Peyer's patch (tissue), 4 donors: Measurements from ENCODE around the gene TSPEAR. TPM values are rescaled to one million over a fixed set of nuclear protein-coding genes. Genes with fewer than 3 reads are reported as not detected.

Experiments used
- DNase-seq, 3 donors: peaks; one replicate each; pipeline ENCODE4 v3.0.0-alpha.2; 2017 to 2019
- H3K27ac ChIP-seq, 4 donors: fragments of 200-600 bp; sonication (generic); one replicate each; pipeline ENCODE4 v1.5.1; 2016 to 2019
- H3K27me3 ChIP-seq, 2 donors: fragments of 200-600 bp; sonication (generic); one replicate each; pipeline ENCODE4 v1.5.1; 2019
- H3K36me3 ChIP-seq, 3 donors: fragments of 200-600 bp; sonication (generic); one replicate each; pipeline ENCODE4 v1.5.1; 2016 to 2019
- H3K4me1 ChIP-seq, 4 donors: fragments of 200-600 bp; sonication (generic); one replicate each; pipeline ENCODE4 v1.5.1; 2016 to 2019
- H3K4me3 ChIP-seq, 4 donors: fragments of 200-600 bp; sonication (generic); 1 replicate in 3 of 4; 2 replicates in 1 of 4; pipeline ENCODE4 v1.5.1; 2016 to 2019; ENCODE audit warnings: mild to moderate bottlenecking in 1 of 4
- H3K9me3 ChIP-seq, 4 donors: fragments of 200-600 bp; sonication (generic); one replicate each; pipeline ENCODE4 v1.5.1; 2016 to 2019; ENCODE audit warnings: mild to moderate bottlenecking in 1 of 4
- CTCF ChIP-seq, 6 experiments: fragments of 450-650 bp in 4 of 6; fragments of 200-600 bp in 2 of 6; sonication (generic) in 1 of 6; IDR thresholded peaks; one replicate each; pipeline ENCODE4 v1.5.1; 2017 to 2019; ENCODE audit warnings: antibody characterized with exemption in 6 of 6, mild to moderate bottlenecking in 3 of 6, moderate library complexity in 1 of 6
- POLR2A ChIP-seq, 2 donors: fragments of 450-650 bp; IDR thresholded peaks; one replicate each; pipeline ENCODE4 v1.5.1; 2017; ENCODE audit warnings: antibody characterized with exemption in 2 of 2, mild to moderate bottlenecking in 2 of 2, moderate library complexity in 2 of 2
- total RNA-seq, 4 donors: library from RNA; depleted of rRNA; stranded (reverse); fragments of >200 nt; gene quantifications; one replicate each; pipeline ENCODE4 v1.1.0, GENCODE V29; 2016

The TSPEAR gene
- total RNA-seq, 4 donors from 2014 or later: 0.47 TPM; not detected in 3

GRCh38 chr21:44572959-44573583 is 138.3 kb downstream of the TSPEAR start:
- Histone ChIP-seq H3K27me3 (no peaks in the 10 kb centered on the region), H3K9me3 (peaks cover 0 to 5% (median 0%) of the 10 kb centered on the region in 4 donors), H3K27ac (no peak overlapping the region), H3K4me1 (no peaks in the 10 kb centered on the region), H3K4me3 (no peak overlapping the region), H3K36me3 (no peaks in the 10 kb centered on the region)
- DNase-seq: peak in 1 of 3 donors; percentile 24
- no peak for TF ChIP-seq POLR2A (IDR thresholded peaks at IDR 0.05)
- TF ChIP-seq CTCF (IDR thresholded peaks at IDR 0.05): no peak

GRCh38 chr21:44571844-44572782 is 139.3 kb downstream of the TSPEAR start:
- TF ChIP-seq POLR2A (IDR thresholded peaks at IDR 0.05): no peak
- no peak for TF ChIP-seq CTCF (IDR thresholded peaks at IDR 0.05)
- peaks cover 0 to 5% (median 0%) of the 10 kb centered on the region in 4 donors for H3K9me3 ChIP-seq
- no peak overlapping the region for H3K27ac ChIP-seq
- no peaks in the 10 kb centered on the region for H3K36me3 ChIP-seq
- no peak overlapping the region for H3K4me3 ChIP-seq
- H3K4me1 ChIP-seq: no peaks in the 10 kb centered on the region
- H3K27me3 ChIP-seq: no peaks in the 10 kb centered on the region
- peak in 1 of 3 donors; percentile 25 for DNase-seq

- H3K9me3 ChIP-seq: peaks cover 0 to 5% (median 0%) of the 10 kb centered on the region in 4 donors
- no peaks in the 10 kb centered on the region for H3K27me3 ChIP-seq
- no peak overlapping the region for H3K4me3 ChIP-seq
- H3K27ac ChIP-seq: no peak overlapping the region
- H3K36me3 ChIP-seq: no peaks in the 10 kb centered on the region
- DNase-seq: no peak
- TF ChIP-seq CTCF (IDR thresholded peaks at IDR 0.05) (no peak), POLR2A (IDR thresholded peaks at IDR 0.05) (no peak)
- H3K4me1 ChIP-seq: no peaks in the 10 kb centered on the region
Observed at GRCh38 chr21:44571296-44571695, 140.1 kb downstream of the TSPEAR start.

GRCh38 chr21:44569861-44570517 is 141.4 kb downstream of the TSPEAR start:
- Histone ChIP-seq H3K27me3 (no peaks in the 10 kb centered on the region), H3K9me3 (peaks cover 0 to 5% (median 0%) of the 10 kb centered on the region in 4 donors), H3K4me1 (peaks cover 0 to under 1% (median 0%) of the 10 kb centered on the region in 4 donors), H3K27ac (no peak overlapping the region), H3K4me3 (no peak overlapping the region), H3K36me3 (no peaks in the 10 kb centered on the region)
- DNase-seq: peak in 1 of 3 donors; percentile 33
- no peak for TF ChIP-seq POLR2A (IDR thresholded peaks at IDR 0.05)
- no peak for TF ChIP-seq CTCF (IDR thresholded peaks at IDR 0.05)

GRCh38 chr21:44568667-44569556 is 142.5 kb downstream of the TSPEAR start:
- H3K27me3 ChIP-seq: no peaks in the 10 kb centered on the region
- H3K4me1 ChIP-seq: peaks cover 0 to 4% (median 0%) of the 10 kb centered on the region in 4 donors
- no peak overlapping the region for H3K4me3 ChIP-seq
- H3K27ac ChIP-seq: no peak overlapping the region
- peaks cover 0 to 5% (median 0%) of the 10 kb centered on the region in 4 donors for H3K9me3 ChIP-seq
- H3K36me3 ChIP-seq: no peaks in the 10 kb centered on the region
- TF ChIP-seq POLR2A (IDR thresholded peaks at IDR 0.05) (no peak), CTCF (IDR thresholded peaks at IDR 0.05) (no peak)
- DNase-seq: peak in 1 of 3 donors; percentile 31
